A204.1 (cell line): Measurements from ENCODE around the gene ATP6V0A1.
"Not testable (repeated sequence)": the region's sequence is repeated elsewhere in the genome, so short reads cannot be mapped to it uniquely, and the experiment has no call there.

ENCODE experiments used
- FAIRE-seq: peaks from 2 replicates; lab custom pipeline; 2012; peaks lifted over from hg19 to GRCh38; lab: Jason Lieb, UNC

Gene ATP6V0A1

DNA sequence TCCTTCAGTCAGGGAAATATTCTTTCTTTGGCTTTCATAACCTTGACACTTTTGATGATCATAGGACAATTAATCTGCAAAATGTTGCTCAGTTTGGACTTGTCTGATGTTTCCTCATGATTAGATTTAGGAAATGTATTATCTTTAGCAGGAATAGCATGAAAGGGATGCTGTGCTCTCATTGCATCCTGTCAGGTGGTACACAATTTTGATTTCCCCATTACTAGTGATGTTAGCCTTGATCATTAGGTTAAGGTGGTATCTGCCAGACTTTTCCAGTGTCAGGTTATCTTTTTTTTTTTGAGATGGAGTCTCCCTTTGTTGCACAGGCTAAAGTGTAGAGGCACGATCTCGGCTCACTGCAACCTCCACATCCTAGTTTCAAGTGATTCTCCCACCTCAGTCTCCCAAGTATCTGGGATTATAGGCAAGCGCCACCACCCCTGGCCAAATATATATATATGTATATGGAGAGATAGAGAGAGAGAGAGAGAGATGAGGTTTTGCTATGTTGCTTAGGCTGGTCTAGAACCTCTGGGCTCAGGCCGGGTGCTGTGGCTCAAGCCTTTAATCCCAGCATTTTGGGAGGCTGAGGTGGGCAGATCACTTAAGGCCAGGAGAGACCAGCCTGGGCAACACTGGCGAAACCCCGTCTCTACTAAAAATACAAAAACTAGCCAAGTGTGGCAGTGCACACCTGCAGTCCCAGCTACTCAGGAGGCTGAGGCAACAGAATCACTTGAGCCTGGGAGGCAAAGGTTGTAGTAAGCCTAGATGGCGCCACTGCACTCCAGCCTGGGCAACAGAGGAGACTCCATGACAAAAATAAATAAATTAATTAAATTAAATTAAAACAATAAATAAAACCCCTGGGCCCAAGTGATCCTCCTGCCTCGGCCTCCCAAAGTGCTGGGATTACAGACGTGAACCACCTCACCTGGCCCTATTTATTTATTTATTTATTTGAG is 19.8 kb upstream of the ATP6V0A1 start:
- FAIRE-seq = no peak

DNA sequence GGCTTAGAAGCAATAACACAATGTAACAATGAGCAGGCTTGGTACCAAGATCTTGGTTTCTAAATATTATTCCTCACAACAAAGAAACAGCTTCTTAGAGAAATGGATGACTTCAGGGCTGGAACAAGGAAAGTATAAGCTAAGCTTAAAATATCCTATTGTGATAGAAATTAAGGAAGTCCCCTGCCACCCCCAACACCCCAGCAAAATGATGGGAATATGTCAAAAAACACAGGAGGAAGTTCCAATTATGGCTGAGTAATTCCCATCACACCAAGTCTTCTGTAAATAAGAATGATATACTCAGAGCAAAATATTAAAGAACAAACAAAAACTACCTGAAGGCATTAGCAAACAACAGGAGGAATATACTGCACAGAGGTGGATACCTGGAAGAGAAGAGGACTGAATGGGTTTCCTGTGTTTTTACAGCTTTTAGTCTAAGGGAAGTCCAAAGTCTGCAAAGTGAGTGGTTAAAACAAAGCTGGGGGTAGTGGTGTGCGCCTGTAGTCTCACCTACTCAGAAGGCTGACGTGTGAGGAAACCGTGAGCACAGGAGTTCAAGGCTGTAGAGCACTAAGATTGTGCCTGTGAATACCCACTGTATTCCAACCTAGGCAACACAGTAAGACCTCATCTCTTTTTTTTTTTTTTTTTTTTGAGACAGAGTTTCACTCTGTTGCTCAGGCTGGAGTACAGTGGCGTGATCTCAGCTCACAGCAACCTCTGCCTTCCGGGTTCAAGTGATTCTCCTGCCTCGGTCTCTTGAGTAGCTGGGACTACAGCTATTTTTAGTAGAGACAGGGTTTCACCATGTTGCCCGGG is 17.1 kb upstream of the ATP6V0A1 start:
- FAIRE-seq = no peak

DNA sequence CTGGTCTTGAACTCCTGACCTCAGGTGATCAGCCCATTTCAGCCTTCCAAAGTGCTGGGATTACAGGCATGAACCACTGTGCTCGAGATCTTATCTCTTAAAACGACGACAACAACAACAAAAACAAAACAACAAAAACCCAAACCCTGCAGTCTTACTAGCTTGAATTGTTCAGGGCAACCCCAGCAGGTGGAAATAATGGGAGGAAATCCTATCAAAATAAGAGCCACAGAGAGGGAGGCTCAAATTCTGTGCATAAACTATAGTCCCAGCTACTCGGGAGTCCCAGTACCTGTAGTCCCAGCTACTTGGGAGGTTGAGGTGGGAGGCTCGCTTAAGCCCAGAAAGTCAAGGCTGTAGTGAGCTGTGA is 16.5 kb upstream of the ATP6V0A1 start:
- no peak for FAIRE-seq

DNA sequence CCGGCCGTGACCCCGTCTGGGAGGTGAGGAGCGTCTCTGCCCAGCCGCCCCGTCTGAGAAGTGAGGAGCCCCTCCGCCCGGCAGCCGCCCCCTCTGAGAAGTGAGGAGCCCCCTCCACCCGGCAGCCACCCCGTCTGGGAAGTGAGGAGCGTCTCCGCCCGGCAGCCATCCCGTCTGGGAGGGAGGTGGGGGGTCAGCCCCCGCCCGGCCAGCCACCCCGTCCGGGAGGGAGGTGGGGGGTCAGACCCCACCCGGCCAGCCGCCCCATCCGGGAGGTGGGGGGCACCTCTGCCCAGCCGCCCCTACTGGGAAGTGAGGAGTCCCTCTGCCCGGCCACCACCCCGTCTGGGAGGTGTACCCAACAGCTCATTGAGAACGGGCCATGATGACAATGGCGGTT is 9.5 kb upstream of the ATP6V0A1 start:
- FAIRE-seq = not testable (repeated sequence)

DNA sequence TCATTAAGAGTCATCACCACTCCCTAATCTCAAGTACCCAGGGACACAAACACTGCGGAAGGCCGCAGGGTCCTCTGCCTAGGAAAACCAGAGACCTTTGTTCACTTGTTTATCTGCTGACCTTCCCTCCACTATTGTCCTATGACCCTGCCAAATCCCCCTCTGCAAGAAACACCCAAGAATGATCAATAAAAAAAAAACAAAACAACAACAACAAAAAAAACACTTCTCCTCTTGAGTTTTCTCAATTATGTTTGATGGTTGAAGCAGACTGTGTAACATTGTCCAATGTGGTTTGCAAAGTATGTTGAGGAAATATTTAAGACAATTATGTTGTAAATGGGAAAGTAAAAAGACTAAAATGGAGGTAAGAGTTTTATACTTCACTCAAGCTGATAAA is 8.8 kb upstream of the ATP6V0A1 start:
- not testable (repeated sequence) for FAIRE-seq

DNA sequence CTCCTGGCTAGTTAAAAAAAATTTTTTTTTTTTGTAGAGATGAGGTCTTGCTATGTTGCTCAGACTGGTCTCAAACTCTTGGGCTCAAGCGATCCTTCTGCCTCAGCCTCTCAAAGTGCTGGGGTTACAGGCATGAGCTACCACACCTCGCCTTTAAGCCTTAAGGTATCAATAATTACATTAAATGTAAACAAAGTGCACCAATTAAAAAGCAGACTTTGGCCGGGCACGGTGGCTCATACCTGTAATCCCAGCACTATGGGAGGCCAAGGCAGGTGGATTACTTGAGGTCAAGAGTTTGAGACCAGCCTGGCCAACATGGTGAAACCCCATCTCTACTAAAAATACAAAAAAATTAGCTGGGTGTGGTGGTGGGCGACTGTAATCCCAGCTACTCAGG is 7.4 kb upstream of the ATP6V0A1 start:
- not testable (repeated sequence) for FAIRE-seq

DNA sequence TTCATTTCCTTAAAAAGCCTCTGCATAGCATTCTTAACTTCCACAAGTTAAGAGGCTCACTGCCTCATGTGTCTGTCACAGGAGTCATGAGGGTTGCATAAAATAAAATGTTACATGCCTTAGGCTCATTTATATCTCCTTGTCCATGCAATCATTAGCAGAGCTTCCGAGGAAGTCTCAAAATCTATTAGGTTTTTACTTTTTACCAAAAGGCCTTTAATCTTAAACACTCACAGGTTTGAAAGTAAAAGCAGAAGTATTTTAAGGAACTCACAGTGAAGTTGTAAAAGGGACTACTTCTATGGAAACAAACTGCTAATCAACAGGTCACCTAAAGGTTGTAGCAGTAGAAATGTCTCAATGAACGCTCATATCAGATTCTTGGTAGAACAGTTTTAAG is 5.2 kb upstream of the ATP6V0A1 start:
- no peak for FAIRE-seq

DNA sequence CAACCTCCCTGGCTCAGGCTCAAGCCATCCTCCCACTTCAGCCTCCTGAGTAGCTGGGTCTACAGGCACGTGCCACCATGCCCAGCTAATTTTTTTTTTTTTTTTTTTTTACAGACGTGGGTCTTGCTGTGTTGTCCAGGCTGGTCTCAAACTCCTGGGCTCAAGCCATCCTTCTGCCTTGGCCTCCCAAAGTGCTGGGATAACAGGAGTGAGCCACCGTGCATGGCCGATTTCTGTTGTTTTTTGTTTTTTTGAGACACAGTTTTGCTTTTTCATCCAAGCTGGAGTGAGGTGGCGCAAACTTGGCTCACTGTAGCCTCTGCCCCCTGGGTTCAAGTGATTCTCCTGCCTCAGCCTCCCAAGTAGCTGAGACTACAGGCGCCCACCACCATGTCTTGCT is 3.7 kb upstream of the ATP6V0A1 start:
- FAIRE-seq = not testable (repeated sequence)

DNA sequence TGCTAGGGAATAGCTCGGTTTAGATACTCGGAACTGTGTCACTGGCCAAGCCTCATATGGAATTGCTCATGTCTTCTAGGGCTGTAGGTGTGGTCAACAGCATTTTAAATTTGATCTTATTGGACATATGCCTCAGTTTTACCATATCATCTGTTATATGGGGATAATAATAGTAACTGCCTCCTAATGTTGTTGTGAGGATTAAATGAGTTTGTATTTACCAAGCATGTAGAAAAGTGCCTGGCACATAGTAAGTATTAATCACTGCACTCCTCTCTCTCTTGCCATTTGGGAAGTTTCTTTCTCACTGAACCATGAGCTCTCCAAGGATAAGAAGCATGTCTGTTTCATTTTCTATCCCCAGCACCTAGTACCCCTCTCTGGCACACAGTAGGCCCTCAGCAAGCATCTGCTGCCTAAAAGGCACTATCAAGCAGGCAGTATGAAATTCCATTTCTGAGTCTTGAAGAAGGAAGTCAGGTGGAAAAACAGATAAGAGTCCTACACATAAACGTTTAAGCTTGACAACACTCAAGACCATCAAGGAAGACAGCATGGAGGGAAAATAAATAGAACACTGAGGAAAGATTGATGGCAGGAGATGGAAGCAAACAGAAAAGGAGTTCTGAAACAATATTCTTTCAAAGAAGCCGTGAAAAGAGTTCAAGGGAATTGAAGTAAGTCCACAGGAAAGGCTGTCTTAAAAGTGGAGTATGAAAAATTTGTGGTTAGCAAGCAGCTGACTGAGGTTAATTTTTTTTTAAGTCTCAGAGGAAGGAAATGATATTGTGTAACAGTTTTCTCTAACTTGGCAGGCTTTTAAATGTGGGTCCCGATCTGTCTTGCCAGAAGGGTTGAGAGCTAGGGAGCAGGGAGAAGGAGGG is 2.2 kb upstream of the ATP6V0A1 start:
- FAIRE-seq = no peak

DNA sequence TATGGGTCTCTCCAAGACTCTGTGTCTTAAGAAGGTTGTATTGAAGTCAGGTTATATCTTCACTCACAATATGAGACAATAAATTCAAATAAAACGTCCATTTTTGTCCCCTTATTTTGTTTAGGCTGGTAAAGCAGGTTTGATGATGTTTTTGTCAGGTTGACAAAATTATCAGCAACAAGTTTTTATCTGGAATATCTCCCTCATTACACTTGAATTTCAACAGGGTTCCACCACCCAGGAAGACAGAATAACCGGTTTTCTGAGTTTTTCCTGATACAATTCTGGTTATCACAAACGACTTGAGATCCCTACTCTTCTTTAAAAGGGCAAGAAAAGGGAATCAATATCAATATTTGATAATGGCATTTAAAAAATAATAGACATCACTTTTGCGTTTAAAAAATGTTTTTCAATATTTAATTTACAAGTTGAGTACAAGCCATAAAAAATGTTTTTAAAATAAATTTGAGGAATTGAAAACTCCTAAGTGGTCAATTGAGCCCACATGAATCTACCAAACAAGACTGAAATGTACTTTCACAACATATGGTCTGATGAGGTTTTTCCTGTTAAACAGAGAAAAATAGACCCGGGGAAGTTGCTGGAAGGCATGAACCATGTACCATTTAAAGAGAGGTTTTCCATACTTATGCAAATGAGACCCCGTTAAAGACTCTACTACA is 1.4 kb upstream of the ATP6V0A1 start:
- FAIRE-seq = no peak

DNA sequence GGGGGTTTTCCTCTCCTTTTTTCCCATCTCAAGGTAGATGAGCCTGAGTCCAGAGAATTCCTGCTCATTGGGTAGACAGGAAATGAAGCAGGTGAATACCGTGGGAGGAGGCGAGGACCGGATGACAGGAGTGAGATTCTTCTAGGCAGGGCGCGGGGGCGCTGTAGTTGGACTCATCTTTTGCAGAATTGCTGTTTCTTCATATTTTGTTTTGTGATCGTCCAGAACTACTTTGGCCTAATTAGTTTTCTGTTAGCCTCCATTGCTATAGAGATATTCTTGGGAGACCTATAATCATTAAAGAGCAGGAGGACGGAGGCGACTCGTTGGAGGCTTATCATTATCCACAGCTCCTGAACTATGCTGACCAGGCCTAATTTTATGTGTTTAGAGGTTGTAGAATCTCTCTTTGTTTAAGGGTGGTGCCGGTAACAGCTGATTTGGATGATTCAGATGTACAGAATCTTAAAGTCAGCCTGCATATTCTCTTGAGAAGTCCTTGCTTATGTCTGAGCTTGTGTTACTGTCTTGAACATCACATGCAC is 650 bp downstream of the ATP6V0A1 start:
- FAIRE-seq = no peak

DNA sequence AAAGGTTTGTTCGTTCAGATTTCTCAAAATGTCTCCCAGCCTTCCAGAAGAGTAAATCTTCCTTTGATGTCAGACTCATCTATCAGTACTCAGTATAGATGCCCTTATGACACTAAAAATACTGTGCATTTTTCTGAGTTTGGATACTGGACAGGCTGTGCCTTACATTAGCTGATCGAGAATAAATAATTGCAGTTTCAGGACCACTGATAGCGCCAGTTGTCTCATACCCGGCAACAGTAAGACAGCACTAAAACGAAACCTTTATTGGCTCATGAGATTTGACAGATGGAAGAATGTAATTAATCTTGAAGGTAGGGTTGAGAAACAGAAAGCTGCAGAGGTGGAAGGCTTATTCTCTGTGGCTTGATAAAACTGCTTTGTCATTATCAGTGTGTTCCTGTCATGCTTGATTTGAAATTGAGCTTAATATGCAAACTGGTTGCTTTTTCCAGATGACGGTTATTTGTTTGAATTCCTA is 1.2 kb downstream of the ATP6V0A1 start:
- no peak for FAIRE-seq

DNA sequence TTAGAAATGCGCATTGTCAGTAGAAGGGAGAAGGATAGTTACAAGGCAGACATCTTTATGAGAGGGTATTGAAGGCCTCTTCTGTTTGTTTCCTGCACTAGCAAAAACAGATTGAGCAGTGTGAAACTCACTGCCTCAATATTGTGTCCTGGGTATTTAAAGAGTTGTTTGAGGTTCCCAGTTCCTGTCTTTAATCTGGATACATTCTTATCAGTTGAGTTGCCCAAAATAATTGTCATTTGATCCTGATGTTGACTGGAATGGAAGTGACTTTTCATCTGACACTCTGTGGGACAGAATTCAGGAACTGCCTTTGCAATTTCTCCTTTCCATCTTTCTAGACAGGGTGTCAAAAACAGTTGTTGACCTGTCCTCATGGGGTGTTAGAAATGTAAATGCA is 1.7 kb downstream of the ATP6V0A1 start:
- FAIRE-seq = no peak

DNA sequence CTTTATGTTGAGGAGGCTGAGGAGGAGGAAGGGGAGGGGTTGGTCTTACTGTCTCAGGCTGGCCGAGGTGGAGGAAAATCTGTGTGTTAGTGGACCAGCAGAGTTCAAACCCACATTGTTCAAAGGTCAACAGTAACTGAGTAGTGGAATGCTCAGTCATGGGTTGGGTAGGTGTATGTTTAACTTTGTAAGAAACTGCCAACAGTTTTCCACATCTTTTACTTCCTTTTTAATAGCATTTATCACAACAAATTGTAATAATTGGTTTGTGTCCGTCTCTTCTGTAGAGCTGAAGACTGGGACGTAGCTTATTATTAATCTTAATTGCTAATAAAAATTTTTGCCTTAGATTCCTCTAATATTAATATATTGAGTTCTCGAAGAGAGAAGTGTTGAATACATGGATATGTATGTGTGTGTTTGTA is 5.3 kb downstream of the ATP6V0A1 start:
- FAIRE-seq = no peak

DNA sequence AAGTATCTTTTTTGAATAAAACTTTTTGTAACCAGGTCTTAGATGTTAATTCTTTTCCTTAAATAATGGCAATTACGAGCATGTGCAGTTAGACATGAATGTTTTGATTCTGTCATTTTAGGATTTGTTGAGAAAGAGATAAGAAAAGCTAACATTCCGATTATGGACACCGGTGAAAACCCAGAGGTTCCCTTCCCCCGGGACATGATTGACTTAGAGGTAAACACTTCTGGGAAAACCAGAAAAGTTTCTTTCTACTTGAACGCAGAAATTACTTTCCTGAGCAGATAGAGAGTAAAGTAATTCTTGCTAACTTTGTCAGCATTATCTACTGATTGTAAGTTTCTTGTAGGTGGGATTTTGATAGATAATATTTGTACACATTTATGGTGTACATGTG is 9.2 kb downstream of the ATP6V0A1 start:
- no peak for FAIRE-seq

DNA sequence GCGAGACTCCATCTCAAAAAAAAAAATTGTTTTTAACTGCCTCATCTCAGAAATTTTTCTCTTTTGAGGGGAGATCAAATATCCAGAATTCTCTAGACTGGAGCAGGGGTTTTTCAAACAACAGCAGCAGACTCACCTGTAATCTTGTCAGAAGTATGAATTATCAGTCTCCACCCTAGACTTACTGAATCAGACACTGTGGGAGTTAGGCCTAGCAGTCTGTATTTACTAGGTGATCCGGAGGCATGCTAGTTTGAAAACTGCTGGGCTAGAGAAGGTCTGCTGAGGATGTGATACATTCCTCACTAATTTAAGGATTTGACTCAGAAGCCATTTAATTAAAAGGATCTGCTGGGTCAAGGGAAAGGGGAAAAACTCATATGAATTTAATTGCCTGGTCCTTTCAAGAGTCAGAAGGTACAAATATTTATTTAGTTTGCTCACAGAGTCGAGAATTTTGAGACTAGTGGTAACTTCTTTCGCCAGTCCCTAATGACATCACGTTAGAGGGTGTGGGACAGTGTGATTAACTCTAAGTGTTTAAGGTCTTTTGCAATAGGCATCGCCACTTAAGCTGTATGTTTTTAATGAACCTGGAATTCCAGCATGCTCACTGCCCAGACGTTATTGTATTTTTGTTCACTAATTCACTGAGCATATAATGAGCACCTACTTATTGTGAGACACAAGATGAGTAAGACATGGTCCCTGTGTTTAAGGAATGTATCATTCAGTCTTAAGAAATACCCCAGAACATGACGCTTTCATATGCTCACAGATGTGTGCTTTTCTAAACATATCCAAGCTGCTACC is 14.2 kb downstream of the ATP6V0A1 start:
- FAIRE-seq = no peak

DNA sequence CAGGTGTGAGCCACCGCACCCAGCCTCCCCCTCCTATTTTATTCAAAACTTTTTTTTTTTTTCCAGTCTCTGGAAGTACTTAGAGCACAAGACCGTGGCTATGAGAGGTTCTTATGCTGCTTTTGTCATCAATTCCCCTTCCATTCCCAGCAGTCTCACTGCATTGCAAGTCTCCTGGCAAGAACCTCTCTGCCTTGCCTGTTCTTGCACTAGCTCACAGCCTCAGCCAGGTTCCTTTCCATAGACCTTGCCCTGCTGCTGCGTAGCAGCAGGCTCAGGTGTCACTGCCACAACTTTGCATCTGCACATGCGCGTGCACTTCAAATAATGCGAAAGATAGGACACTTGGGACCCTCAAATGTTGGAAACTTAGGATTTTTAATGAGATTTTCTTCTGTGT is 15.6 kb downstream of the ATP6V0A1 start:
- no peak for FAIRE-seq

DNA sequence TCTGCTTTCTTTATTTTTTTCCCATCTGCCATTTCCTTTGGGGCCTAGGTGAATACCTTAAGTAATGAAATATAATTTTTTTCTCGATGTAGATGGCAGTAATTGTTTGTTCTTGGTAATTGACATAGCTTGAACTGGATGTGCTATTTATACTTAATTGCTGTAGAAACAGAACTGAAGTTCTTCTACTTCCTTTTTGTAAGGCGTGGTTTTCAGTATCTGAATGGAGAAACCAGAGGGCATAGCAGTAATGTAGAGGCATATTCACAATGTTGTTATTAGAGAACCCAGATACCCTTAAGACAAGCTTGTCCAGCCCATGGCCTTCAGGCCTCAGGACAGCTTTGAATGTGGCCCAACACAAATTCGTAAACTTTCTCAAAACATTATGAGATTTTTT is 16.4 kb downstream of the ATP6V0A1 start:
- no peak for FAIRE-seq

DNA sequence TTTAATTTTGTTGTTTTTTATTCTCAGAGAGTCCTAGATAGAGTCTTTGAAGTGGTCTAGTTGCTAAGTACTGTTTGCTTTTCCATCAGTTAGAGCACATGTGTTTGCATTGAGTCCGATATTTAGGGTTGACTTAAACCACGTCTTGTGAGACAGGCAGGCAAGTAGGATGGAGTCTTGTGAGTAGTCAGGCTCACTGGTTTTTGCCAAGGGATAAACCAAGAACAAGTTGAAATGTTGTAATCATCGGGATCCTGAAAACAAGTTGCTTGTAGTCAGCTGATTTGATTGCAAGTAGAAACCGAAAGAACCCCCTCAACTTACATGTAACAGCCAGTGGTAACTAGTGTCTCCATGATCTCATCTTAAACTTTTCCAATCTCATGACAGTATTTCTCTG is 17.2 kb downstream of the ATP6V0A1 start:
- FAIRE-seq = no peak

DNA sequence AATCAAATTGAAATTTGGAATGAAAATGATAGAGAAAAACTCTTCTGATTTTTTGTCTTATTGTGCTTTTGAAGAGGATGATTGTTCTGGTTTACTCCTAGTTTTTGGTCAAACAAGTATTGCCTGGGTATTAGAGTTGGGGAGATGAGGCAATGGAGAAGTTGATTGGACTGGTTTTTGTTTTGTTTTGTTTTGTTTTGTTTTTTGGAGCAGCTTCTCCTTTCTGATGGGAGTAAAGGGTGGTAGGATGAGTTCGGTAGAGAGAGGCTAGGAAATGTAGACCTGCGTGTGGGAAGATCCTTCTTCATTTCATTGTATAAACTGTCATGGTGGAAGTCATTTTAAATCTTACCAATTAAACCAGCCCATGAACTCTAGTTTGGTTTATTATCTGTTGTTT is 17.7 kb downstream of the ATP6V0A1 start:
- no peak for FAIRE-seq
